ENCODE data around the gene NYAP2. TPM values are rescaled to one million over a fixed set of nuclear protein-coding genes. Genes with fewer than 3 reads are reported as not detected.

Gene NYAP2
- polyA plus RNA-seq, 1 experiment, result not detected

GRCh38 chr2:225543626-225544025, 144.1 kb downstream of the NYAP2 start:
- TF ChIP-seq CTCF (IDR thresholded peaks at IDR 0.05; ENCODE audit: low read depth, low read length), result no peak
- H3K4me3 ChIP-seq (ENCODE audit: low read depth, low read length), result no peak overlapping the region
- no peak for DNase-seq (ENCODE audit: low read depth, low spot score)
- no peaks in the 10 kb centered on the region for H3K27me3 ChIP-seq (ENCODE audit: control insufficient read depth, insufficient read depth, low read length)
- H3K27ac ChIP-seq (ENCODE audit: low read depth, low read length), result no peak overlapping the region
- H3K9me3 ChIP-seq (ENCODE audit: control insufficient read depth, insufficient read depth, low read length), result no peaks in the 10 kb centered on the region
- POLR2A ChIA-PET, result no interaction called here
- CTCF ChIA-PET, result no interaction called here

- Histone ChIP-seq H3K27me3 (ENCODE audit: control insufficient read depth, insufficient read depth, low read length) (no peaks in the 10 kb centered on the region), H3K27ac (ENCODE audit: low read depth, low read length) (no peak overlapping the region), H3K4me3 (ENCODE audit: low read depth, low read length) (no peak overlapping the region), H3K9me3 (ENCODE audit: control insufficient read depth, insufficient read depth, low read length) (no peaks in the 10 kb centered on the region)
- DNase-seq (ENCODE audit: low read depth, low spot score), result no peak
- CTCF ChIA-PET, result no interaction called here
- peak; percentile 9; the same call in 1 of the 2 replicates for TF ChIP-seq CTCF (IDR thresholded peaks at IDR 0.05; ENCODE audit: low read depth, low read length)
- POLR2A ChIA-PET, result no interaction called here
Measured at GRCh38 chr2:225556461-225556860, 157.0 kb downstream of the NYAP2 start.

- POLR2A ChIA-PET, result no interaction called here
- CTCF ChIA-PET, result no interaction called here
- no peak for DNase-seq (ENCODE audit: low read depth, low spot score)
- TF ChIP-seq CTCF (IDR thresholded peaks at IDR 0.05; ENCODE audit: low read depth, low read length), result no peak
- no peak overlapping the region for H3K27ac ChIP-seq (ENCODE audit: low read depth, low read length)
- no peak overlapping the region for H3K4me3 ChIP-seq (ENCODE audit: low read depth, low read length)
- H3K9me3 ChIP-seq (ENCODE audit: control insufficient read depth, insufficient read depth, low read length), result no peaks in the 10 kb centered on the region
- H3K27me3 ChIP-seq (ENCODE audit: control insufficient read depth, insufficient read depth, low read length), result peaks cover 5% of the 10 kb centered on the region
Measured at GRCh38 chr2:225558399-225559071, 159.0 kb downstream of the NYAP2 start.

GRCh38 chr2:225559072-225559415, 159.5 kb downstream of the NYAP2 start:
- no peak for DNase-seq (ENCODE audit: low read depth, low spot score)
- ChIA-PET POLR2A (no interaction called here), CTCF (no interaction called here)
- Histone ChIP-seq H3K27me3 (ENCODE audit: control insufficient read depth, insufficient read depth, low read length) (peaks cover 5% of the 10 kb centered on the region), H3K4me3 (ENCODE audit: low read depth, low read length) (no peak overlapping the region), H3K9me3 (ENCODE audit: control insufficient read depth, insufficient read depth, low read length) (no peaks in the 10 kb centered on the region), H3K27ac (ENCODE audit: low read depth, low read length) (no peak overlapping the region)
- TF ChIP-seq CTCF (IDR thresholded peaks at IDR 0.05; ENCODE audit: low read depth, low read length), result no peak

GRCh38 chr2:225566798-225567197, 167.3 kb downstream of the NYAP2 start:
- CTCF ChIA-PET, result no interaction called here
- TF ChIP-seq CTCF (IDR thresholded peaks at IDR 0.05; ENCODE audit: low read depth, low read length), result no peak
- H3K4me3 ChIP-seq (ENCODE audit: low read depth, low read length), result no peak overlapping the region
- H3K27me3 ChIP-seq (ENCODE audit: control insufficient read depth, insufficient read depth, low read length), result peaks cover 5% of the 10 kb centered on the region
- no peaks in the 10 kb centered on the region for H3K9me3 ChIP-seq (ENCODE audit: control insufficient read depth, insufficient read depth, low read length)
- no peak overlapping the region for H3K27ac ChIP-seq (ENCODE audit: low read depth, low read length)
- POLR2A ChIA-PET, result no interaction called here
- no peak for DNase-seq (ENCODE audit: low read depth, low spot score)

Data from AG04450 (cell line).